GM19043 (cell line): ENCODE measurements around the gene COLEC11.
"Not testable (repeated sequence)": the region's sequence is repeated elsewhere in the genome, so short reads cannot be mapped to it uniquely, and the experiment has no call there.

Experiments used
- ATAC-seq: cut with Tn5 transposase; IDR thresholded peaks from one replicate; pipeline ENCODE4 v1.9.1; 2021; ENCODE audit warnings: low read depth; ENCODE audit not compliant: unreplicated experiment

Gene COLEC11

GRCh38 chr2:3594493-3595281, at the start of gene COLEC11:
TSS of gene COLEC11 (plus strand) at chr2:3595112. CDS start at chr2:3604341, 9,229 bp downstream.
- no peak for ATAC-seq

GRCh38 chr2:3545788-3546478, 49.0 kb upstream of the COLEC11 start:
- no peak for ATAC-seq

- ATAC-seq, result no peak
These were observed 47.0 kb upstream of the COLEC11 start for GRCh38 chr2:3547915-3548314.

GRCh38 chr2:3553946-3554345, 41.0 kb upstream of the COLEC11 start:
- no peak for ATAC-seq

GRCh38 chr2:3557639-3558204, 37.2 kb upstream of the COLEC11 start:
- ATAC-seq, result peak; percentile 15

GRCh38 chr2:3558205-3559014, 36.5 kb upstream of the COLEC11 start, which contains the start of gene RNASEH1:
TSS of gene RNASEH1 (minus strand) at chr2:3558333. CDS start at chr2:3558260, 73 bp downstream.
- ATAC-seq, result peak; percentile 93

- ATAC-seq, result peak; percentile 40
These were observed 31.4 kb upstream of the COLEC11 start for GRCh38 chr2:3563521-3563976.

GRCh38 chr2:3565117-3565516, 29.8 kb upstream of the COLEC11 start:
- ATAC-seq, result no peak

GRCh38 chr2:3566806-3567205, 28.1 kb upstream of the COLEC11 start:
- no peak for ATAC-seq

GRCh38 chr2:3569656-3570055, 25.3 kb upstream of the COLEC11 start:
- not testable (repeated sequence) for ATAC-seq

GRCh38 chr2:3571284-3571683, 23.6 kb upstream of the COLEC11 start:
- ATAC-seq, result no peak

GRCh38 chr2:3572620-3573019, 22.3 kb upstream of the COLEC11 start:
- ATAC-seq, result no peak

- ATAC-seq, result no peak
These were observed 20.8 kb upstream of the COLEC11 start for GRCh38 chr2:3574155-3574554.

GRCh38 chr2:3575534-3576262, 19.2 kb upstream of the COLEC11 start:
- peak; percentile 14 for ATAC-seq

GRCh38 chr2:3576263-3576630, 18.7 kb upstream of the COLEC11 start:
- not testable (repeated sequence) for ATAC-seq

- no peak for ATAC-seq
These were observed 15.9 kb upstream of the COLEC11 start for GRCh38 chr2:3578987-3579386.

- ATAC-seq, result no peak
These were observed 14.5 kb upstream of the COLEC11 start for GRCh38 chr2:3580449-3580848.

- no peak for ATAC-seq
These were observed 13.3 kb upstream of the COLEC11 start for GRCh38 chr2:3581367-3582262.

GRCh38 chr2:3584076-3584475, 10.8 kb upstream of the COLEC11 start:
- ATAC-seq, result no peak
